Loucy (cell line): ENCODE measurements around the gene WNK2.

Source experiments
- CTCF ChIP-seq: fragments of 200-600 bp; sonication (generic); conservative IDR thresholded peaks from 2 replicates; pipeline ENCODE4 v1.5.1; 2014; ENCODE audit warnings: mild to moderate bottlenecking, antibody characterized with exemption, low read length
- EZH2phosphoT487 ChIP-seq: fragments of 200-600 bp; IDR thresholded peaks from 2 replicates; pipeline ENCODE4 v1.6.1; 2018; ENCODE audit warnings: antibody characterized with exemption, mild to moderate bottlenecking, moderate library complexity, borderline replicate concordance

GRCh38 chr9:93307468-93308157, 123.7 kb downstream of the WNK2 start:
- TF ChIP-seq CTCF (no peak), EZH2phosphoT487 (no peak)
